LNCaP clone FGC (cell line): Measurements from ENCODE around the gene CACHD1.

ENCODE experiments used
- DNase-seq: peaks from one replicate; pipeline ENCODE4 v3.0.0-alpha.2; 2011; ENCODE audit warnings: low read depth
- H3K4me3 ChIP-seq: 2 replicates; pipeline ENCODE4 v1.5.1; 2011; ENCODE audit warnings: mild to moderate bottlenecking, low read depth, low read length, control low read depth
- CTCF ChIP-seq: IDR thresholded peaks from 2 replicates; pipeline ENCODE4 v1.5.1; 2012; ENCODE audit warnings: mild to moderate bottlenecking; ENCODE audit not compliant: control insufficient read depth, insufficient read depth; ENCODE audit errors: extremely low read depth

Gene CACHD1

GRCh38 chr1:64518692-64519481 is 49.0 kb downstream of the CACHD1 start:
- no peak overlapping the region for H3K4me3 ChIP-seq
- no peak for DNase-seq

GRCh38 chr1:64519901-64520300 is 50.0 kb downstream of the CACHD1 start:
- no peak for DNase-seq
- no peak overlapping the region for H3K4me3 ChIP-seq
- TF ChIP-seq CTCF, result no peak

More at GRCh38 chr1:64518692-64519481, 49.0 kb downstream of the CACHD1 start:
- TF ChIP-seq CTCF, result no peak

GRCh38 chr1:64522740-64523139 is 52.8 kb downstream of the CACHD1 start:
- DNase-seq, result no peak
- H3K4me3 ChIP-seq, result no peak overlapping the region
- no peak for TF ChIP-seq CTCF

- no peak overlapping the region for H3K4me3 ChIP-seq
- no peak for TF ChIP-seq CTCF
- no peak for DNase-seq
These were observed 53.7 kb downstream of the CACHD1 start for GRCh38 chr1:64523413-64524337.

- TF ChIP-seq CTCF, result no peak
- no peak overlapping the region for H3K4me3 ChIP-seq
- DNase-seq, result no peak
These were observed 54.7 kb downstream of the CACHD1 start for GRCh38 chr1:64524614-64525013.

- DNase-seq, result no peak
These were observed 55.3 kb downstream of the CACHD1 start for GRCh38 chr1:64525116-64525686.

More at GRCh38 chr1:64525116-64525686, 55.3 kb downstream of the CACHD1 start:
- no peak for TF ChIP-seq CTCF
- H3K4me3 ChIP-seq, result no peak overlapping the region
